SU-DHL-6 (cell line): Measurements from ENCODE around the gene GPHN.
"Not testable (repeated sequence)": the region's sequence is repeated elsewhere in the genome, so short reads cannot be mapped to it uniquely, and the experiment has no call there.

Experiments used
- H2AFZ ChIP-seq: fragments of 200-600 bp; sonication (generic); 2 replicates; pipeline ENCODE4 v1.6.1; 2014; ENCODE audit warnings: low read depth, mild to moderate bottlenecking, moderate library complexity, mixed read lengths, antibody characterized with exemption, low read length; ENCODE audit not compliant: severe bottlenecking
- H3F3A ChIP-seq: fragments of 200-600 bp; shearing (Covaris generic); 2 replicates; pipeline ENCODE4 v1.6.0; 2016; ENCODE audit warnings: antibody characterized with exemption, mild to moderate bottlenecking; ENCODE audit not compliant: insufficient read depth
- H3K27ac ChIP-seq: fragments of 200-600 bp; sonication (generic); 2 replicates; pipeline ENCODE4 v1.5.1; 2016; ENCODE audit warnings: low read depth, mild to moderate bottlenecking, low read length, moderate library complexity, mixed read lengths
- H3K27me3 ChIP-seq: fragments of 200-600 bp; sonication (generic), shearing (Covaris generic); 2 replicates; pipeline ENCODE4 v1.6.0; 2014; ENCODE audit warnings: mild to moderate bottlenecking, low read length
- H3K36me3 ChIP-seq: fragments of 200-600 bp; sonication (generic); 2 replicates; pipeline ENCODE4 v1.6.1; 2014; ENCODE audit warnings: mild to moderate bottlenecking, low read length, mixed read lengths
- H3K4me2 ChIP-seq: fragments of 300-600, 200-600 bp; shearing (Covaris generic), sonication (generic); 2 replicates; pipeline ENCODE4 v1.6.0; 2014; ENCODE audit warnings: low read length, low read depth, mild to moderate bottlenecking; ENCODE audit not compliant: poor library complexity, severe bottlenecking
- H3K4me3 ChIP-seq: fragments of 200-600 bp; sonication (generic); 2 replicates; pipeline ENCODE4 v1.5.1; 2014; ENCODE audit warnings: antibody characterized with exemption, low read length, mild to moderate bottlenecking, mixed read lengths; ENCODE audit not compliant: insufficient read depth, poor library complexity, severe bottlenecking
- H3K79me2 ChIP-seq: fragments of 200-600 bp; sonication (generic); 2 replicates; pipeline ENCODE4 v1.6.1; 2014; ENCODE audit warnings: mild to moderate bottlenecking, low read length, moderate library complexity; ENCODE audit not compliant: insufficient read depth
- H3K9ac ChIP-seq: fragments of 200-600 bp; sonication (generic); 2 replicates; pipeline ENCODE4 v1.7.0; 2014; ENCODE audit warnings: mild to moderate bottlenecking, low read length
- H3K9me2 ChIP-seq: fragments of 200-600 bp; sonication (generic); replicated peaks from 2 replicates; pipeline ENCODE4 v1.6.1; 2014; ENCODE audit warnings: low read length; ENCODE audit not compliant: insufficient read depth
- H3K9me3 ChIP-seq: fragments of 200-600 bp; sonication (generic); 2 replicates; pipeline ENCODE4 v1.6.1; 2014; ENCODE audit warnings: low read length, mixed read lengths; ENCODE audit not compliant: insufficient read depth
- H4K20me1 ChIP-seq: fragments of 200-600 bp; sonication (generic); 2 replicates; pipeline ENCODE4 v1.6.1; 2014; ENCODE audit warnings: low read depth, mild to moderate bottlenecking, antibody characterized with exemption, low read length, moderate library complexity, mixed read lengths
- CTCF ChIP-seq: fragments of 200-600 bp; sonication (generic); IDR thresholded peaks from one replicate; pipeline ENCODE4 v1.5.1; 2017; ENCODE audit warnings: antibody characterized with exemption, mild to moderate bottlenecking, low read length, moderate library complexity; ENCODE audit not compliant: insufficient read depth, poor library complexity, severe bottlenecking
- EZH2phosphoT487 ChIP-seq: fragments of 200-600 bp; sonication (generic), shearing (Covaris generic); conservative IDR thresholded peaks from 2 replicates; pipeline ENCODE4 v1.6.1; 2018; ENCODE audit warnings: mild to moderate bottlenecking, antibody characterized with exemption, low read length, moderate library complexity, mixed read lengths

GPHN gene

GRCh38 chr14:66717561-66718140, 209.7 kb downstream of the GPHN start:
- H3K27ac ChIP-seq: no peak overlapping the region

DNA sequence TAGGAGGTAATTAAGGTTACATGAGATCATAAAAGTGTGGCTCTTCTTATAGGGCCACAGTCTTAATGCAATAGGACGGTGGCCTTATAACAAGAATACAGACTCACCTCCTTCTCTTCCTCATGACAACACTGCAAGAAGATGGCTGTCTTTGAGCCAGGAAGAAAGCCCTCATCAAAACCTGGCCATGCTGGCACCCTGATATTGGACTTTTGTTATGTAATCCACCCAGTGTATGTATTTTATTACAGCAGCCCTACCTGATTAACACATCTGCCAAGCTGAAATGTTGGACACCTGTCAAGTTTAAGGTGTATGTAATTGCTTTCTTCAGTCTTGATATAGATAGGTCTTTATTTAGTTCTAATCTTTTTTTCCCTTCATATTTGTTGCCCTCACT, 217.0 kb downstream of the GPHN start:
- no peak for TF ChIP-seq EZH2phosphoT487
- Histone ChIP-seq H4K20me1 (no peaks in the 10 kb centered on the region), H3K9me3 (no peaks in the 10 kb centered on the region), H3K27me3 (no peaks in the 10 kb centered on the region), H2AFZ (no peak overlapping the region), H3K9ac (no peak overlapping the region), H3K79me2 (no peaks in the 10 kb centered on the region), H3K36me3 (no peaks in the 10 kb centered on the region), H3K27ac (no peak overlapping the region), H3F3A (no peaks in the 10 kb centered on the region), H3K4me2 (no peak overlapping the region), H3K9me2 (no peaks in the 10 kb centered on the region), H3K4me3 (no peak overlapping the region)

More at GRCh38 chr14:66717561-66718140, 209.7 kb downstream of the GPHN start:
- no peaks in the 10 kb centered on the region for H3K27me3 ChIP-seq
- H3K9ac ChIP-seq: no peak overlapping the region
- no peak overlapping the region for H3K4me3 ChIP-seq
- H4K20me1 ChIP-seq: no peaks in the 10 kb centered on the region
- no peaks in the 10 kb centered on the region for H3K9me2 ChIP-seq
- H3K9me3 ChIP-seq: no peaks in the 10 kb centered on the region
- H3K36me3 ChIP-seq: no peaks in the 10 kb centered on the region
- H2AFZ ChIP-seq: no peak overlapping the region
- no peaks in the 10 kb centered on the region for H3F3A ChIP-seq
- H3K4me2 ChIP-seq: no peak overlapping the region
- no peaks in the 10 kb centered on the region for H3K79me2 ChIP-seq
- TF ChIP-seq CTCF (no peak), EZH2phosphoT487 (no peak)

DNA sequence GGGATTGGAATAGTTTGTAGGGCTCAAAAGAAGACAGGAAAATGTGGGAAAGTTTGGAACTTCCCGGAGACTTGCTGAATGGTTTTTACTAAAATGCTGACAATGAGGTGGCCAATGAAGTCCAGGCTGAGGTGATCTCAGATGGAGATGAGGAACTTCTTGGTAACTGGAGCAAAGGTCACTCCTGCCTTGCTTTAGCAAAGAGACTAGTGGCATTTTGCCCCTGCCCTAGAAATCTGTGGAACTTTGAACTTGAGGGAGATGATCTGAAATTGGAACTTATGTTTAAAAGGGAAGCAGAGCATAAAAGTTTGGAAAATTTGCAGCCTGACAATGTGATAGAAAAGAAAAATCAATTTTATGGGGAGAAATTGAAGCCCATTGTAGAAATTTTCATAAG, 223.4 kb downstream of the GPHN start:
- H3K27me3 ChIP-seq, H3K27ac ChIP-seq, H2AFZ ChIP-seq, H3K79me2 ChIP-seq, H3K9ac ChIP-seq, H3K4me3 ChIP-seq, H3K36me3 ChIP-seq, H3K9me3 ChIP-seq, H3F3A ChIP-seq, H4K20me1 ChIP-seq, H3K4me2 ChIP-seq, H3K9me2 ChIP-seq: not testable (repeated sequence)

DNA sequence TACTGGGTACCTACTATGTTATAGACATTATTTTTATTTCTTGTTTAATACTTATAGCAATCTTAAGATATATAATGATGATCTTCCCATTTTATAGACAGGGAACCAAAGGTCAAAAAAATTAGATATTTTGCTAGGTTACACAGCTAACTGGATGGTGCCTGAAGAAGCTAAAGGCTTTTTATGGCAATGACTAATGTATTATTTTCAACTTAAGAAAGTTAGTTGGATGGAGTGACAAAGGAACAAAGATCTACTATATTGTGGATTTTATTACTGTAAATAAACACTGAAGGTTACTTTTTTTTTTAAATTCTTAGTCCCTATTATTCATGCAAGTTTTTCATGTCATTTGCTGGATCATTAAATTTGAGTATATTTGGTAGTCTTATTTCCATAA, 227.9 kb downstream of the GPHN start:
- no peak overlapping the region for H3K4me3 ChIP-seq
- no peak overlapping the region for H3K27ac ChIP-seq
- no peak overlapping the region for H3K9ac ChIP-seq
- no peaks in the 10 kb centered on the region for H3K9me2 ChIP-seq
- H3K4me2 ChIP-seq: no peak overlapping the region
- no peak for TF ChIP-seq EZH2phosphoT487
- no peak for TF ChIP-seq CTCF
- no peaks in the 10 kb centered on the region for H3K27me3 ChIP-seq
- H3K36me3 ChIP-seq: no peaks in the 10 kb centered on the region
- H4K20me1 ChIP-seq: no peaks in the 10 kb centered on the region
- H2AFZ ChIP-seq: no peak overlapping the region
- H3F3A ChIP-seq: no peaks in the 10 kb centered on the region
- H3K79me2 ChIP-seq: no peaks in the 10 kb centered on the region
- H3K9me3 ChIP-seq: peaks cover 4% of the 10 kb centered on the region; the same call in 1 of the 2 replicates
